ENCODE measurements around the gene DUSP10.

Gene DUSP10

DNA sequence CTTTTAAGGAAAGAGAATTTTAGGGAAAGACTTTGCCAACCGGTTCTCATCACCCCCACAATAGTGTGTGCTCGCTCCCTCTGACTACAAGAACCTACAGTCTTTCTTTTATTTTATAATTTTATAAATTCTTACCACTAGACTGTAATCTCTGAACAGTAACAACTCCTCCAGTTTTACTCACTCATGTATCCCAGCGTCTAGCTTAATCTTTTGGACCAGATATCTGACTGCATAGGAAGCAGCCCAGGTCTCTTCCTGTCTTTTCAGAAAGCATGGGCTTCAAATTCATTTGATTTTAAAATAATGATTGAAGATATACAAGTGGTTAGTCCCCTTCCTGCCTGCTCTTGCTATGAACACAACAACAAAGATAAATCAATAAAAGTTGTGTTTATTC is 19.0 kb upstream of the DUSP10 start:
- Histone ChIP-seq H3K4me3 (ENCODE audit: low read length) (no peak overlapping the region), H3K9me3 (ENCODE audit: control insufficient read depth, low read length) (no peaks in the 10 kb centered on the region)

DNA sequence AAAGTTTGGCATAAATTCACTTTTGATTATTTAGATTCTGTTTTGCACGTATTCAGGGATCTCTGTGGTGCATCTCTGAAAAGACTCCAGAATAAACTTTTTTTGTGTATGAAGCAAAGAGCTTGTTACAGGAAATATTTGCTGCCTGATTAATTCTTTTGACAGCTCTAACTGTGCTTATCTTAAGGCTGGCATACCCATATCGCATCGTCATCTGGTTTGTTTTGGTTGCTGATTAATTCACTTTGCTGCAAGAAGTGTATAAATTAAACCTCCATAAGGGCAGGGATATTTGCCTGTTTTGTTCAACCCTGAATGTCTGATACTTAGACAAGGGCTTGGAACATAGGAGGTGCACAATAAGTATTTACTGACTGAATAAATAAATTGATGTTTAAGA is 17.5 kb upstream of the DUSP10 start:
- H3K27me3 ChIP-seq (ENCODE audit: control insufficient read depth, insufficient read depth, low read length), result no peaks in the 10 kb centered on the region
- no peaks in the 10 kb centered on the region for H3K36me3 ChIP-seq (ENCODE audit: control insufficient read depth, insufficient read depth, low read length)
- H3K4me3 ChIP-seq (ENCODE audit: low read length), result no peak overlapping the region
- no peak overlapping the region for H3K9ac ChIP-seq (ENCODE audit: low read length)
- no peaks in the 10 kb centered on the region for H3K9me3 ChIP-seq (ENCODE audit: control insufficient read depth, low read length)
- H3K4me1 ChIP-seq (ENCODE audit: control insufficient read depth, insufficient read depth, low read length), result peaks cover 7% of the 10 kb centered on the region

More for the DNA sequence above, 19.0 kb upstream of the DUSP10 start:
- Histone ChIP-seq H3K4me1 (ENCODE audit: control insufficient read depth, insufficient read depth, low read length) (peaks cover 7% of the 10 kb centered on the region), H3K27me3 (ENCODE audit: control insufficient read depth, insufficient read depth, low read length) (no peaks in the 10 kb centered on the region), H3K9ac (ENCODE audit: low read length) (no peak overlapping the region), H3K36me3 (ENCODE audit: control insufficient read depth, insufficient read depth, low read length) (no peaks in the 10 kb centered on the region)

DNA sequence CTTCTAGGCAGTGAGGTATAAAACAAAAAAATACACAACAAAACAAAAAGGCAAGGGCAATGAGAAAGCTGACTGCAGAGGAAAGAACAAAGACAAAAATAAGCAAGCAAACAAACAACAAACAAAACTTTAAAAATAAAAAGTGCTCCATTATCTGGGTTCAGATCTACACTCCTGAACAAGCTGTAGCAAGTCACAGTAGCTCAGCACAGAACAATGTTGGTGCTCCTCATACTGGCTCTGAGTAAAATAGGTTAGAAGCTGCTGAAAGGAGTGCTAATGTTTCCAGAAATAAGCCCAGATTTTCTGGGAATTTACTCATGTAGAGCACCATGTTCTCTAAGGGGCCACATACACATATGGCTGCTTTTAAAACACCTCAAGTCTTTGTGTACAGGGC is 16.6 kb upstream of the DUSP10 start:
- no peaks in the 10 kb centered on the region for H3K9me3 ChIP-seq (ENCODE audit: control insufficient read depth, low read length)
- peaks cover 7% of the 10 kb centered on the region for H3K4me1 ChIP-seq (ENCODE audit: control insufficient read depth, insufficient read depth, low read length)

DNA sequence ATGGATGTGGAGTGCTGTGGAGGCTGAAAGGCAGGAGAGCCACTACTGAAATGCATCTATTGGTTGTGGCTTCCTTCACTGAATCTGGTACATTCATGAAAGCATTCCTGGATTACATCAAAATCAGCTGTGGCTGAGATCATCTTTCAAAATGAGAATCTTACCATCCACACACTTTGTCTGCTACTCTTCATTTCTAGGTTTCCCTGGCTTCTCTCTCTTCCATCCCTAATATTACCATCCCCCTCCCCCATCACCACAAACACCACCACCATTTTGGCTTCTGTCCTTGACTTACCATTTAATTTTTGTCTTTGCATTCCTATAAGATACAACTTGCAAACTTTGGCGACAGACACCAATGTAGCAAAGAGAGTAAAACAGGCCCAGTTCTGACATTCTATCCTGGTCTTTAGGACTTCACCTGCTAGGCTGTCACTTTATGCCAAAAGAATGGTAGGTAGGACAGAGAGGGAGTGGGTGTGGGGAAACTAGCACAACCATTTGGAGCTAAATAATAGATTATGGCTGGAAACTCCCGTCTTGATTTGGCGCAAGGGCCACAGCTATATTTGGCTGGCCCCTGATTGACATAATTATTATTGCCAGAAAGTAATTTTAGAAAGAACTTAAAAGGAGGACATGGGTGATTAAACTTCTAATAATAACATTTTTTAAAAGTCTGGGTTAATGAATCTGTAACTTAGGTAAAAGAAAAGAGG is 15.1 kb upstream of the DUSP10 start:
- H3K4me3 ChIP-seq (ENCODE audit: low read length), result no peak overlapping the region
- no peaks in the 10 kb centered on the region for H3K9me3 ChIP-seq (ENCODE audit: control insufficient read depth, low read length)
- no peaks in the 10 kb centered on the region for H3K27me3 ChIP-seq (ENCODE audit: control insufficient read depth, insufficient read depth, low read length)
- H3K36me3 ChIP-seq (ENCODE audit: control insufficient read depth, insufficient read depth, low read length), result no peaks in the 10 kb centered on the region
- H3K4me1 ChIP-seq (ENCODE audit: control insufficient read depth, insufficient read depth, low read length), result peaks cover 7% of the 10 kb centered on the region
- H3K9ac ChIP-seq (ENCODE audit: low read length), result no peak overlapping the region

More for the DNA sequence above, 16.6 kb upstream of the DUSP10 start:
- no peak overlapping the region for H3K9ac ChIP-seq (ENCODE audit: low read length)
- no peak overlapping the region for H3K4me3 ChIP-seq (ENCODE audit: low read length)
- H3K36me3 ChIP-seq (ENCODE audit: control insufficient read depth, insufficient read depth, low read length), result no peaks in the 10 kb centered on the region
- no peaks in the 10 kb centered on the region for H3K27me3 ChIP-seq (ENCODE audit: control insufficient read depth, insufficient read depth, low read length)

DNA sequence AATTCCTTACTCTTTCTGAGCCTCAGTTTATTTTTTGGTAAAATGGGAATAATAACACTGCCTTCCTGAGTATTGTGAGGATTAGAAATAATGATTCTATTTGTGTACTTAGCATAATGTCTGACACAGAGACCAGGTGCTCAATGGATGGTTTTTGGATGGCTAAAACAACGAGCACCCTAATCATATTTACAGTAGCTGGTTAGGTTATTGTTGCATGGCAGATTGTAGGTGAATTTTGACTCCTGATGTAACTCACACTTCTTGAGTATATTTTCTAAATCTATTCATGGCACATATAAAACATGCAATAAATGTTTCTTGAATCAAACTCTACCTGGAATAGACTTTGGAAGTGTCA is 11.9 kb upstream of the DUSP10 start:
- Histone ChIP-seq H3K9me3 (ENCODE audit: control insufficient read depth, low read length) (no peaks in the 10 kb centered on the region), H3K4me1 (ENCODE audit: control insufficient read depth, insufficient read depth, low read length) (no peaks in the 10 kb centered on the region), H3K27me3 (ENCODE audit: control insufficient read depth, insufficient read depth, low read length) (no peaks in the 10 kb centered on the region), H3K4me3 (ENCODE audit: low read length) (no peak overlapping the region), H3K36me3 (ENCODE audit: control insufficient read depth, insufficient read depth, low read length) (no peaks in the 10 kb centered on the region), H3K9ac (ENCODE audit: low read length) (no peak overlapping the region)

DNA sequence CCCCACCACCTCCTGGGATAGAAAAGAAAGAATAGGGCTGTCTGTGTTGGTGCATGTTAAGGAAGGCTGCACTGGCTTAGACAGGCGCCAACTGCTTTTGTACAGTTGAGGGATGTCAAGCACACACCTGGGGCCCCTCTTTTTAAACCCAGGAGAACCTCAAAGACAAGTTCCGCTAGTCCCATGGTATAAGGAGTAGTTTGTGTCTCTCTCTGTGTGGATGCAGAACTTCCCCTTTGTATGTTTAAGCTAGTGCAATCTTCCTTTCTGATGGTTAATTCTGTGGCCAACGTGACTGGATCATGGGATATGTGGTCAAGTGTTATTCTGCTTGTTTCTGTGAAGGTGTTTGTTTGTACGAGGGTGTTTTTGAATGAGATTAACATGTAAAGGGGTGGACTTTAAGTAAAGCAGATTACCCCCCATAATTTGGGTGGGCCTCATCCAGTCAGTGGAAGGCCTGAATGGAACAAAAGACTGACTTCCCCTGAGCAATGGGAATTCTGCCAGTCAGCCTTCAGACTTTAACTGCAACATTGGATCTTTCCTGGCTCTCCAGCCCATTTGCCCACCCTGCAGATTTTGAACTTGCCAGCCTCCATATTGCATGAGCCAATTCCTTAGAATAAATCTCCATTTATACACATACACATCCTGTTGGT is 9.5 kb upstream of the DUSP10 start:
- Histone ChIP-seq H3K27me3 (ENCODE audit: control insufficient read depth, insufficient read depth, low read length) (no peaks in the 10 kb centered on the region), H3K4me1 (ENCODE audit: control insufficient read depth, insufficient read depth, low read length) (no peaks in the 10 kb centered on the region), H3K9ac (ENCODE audit: low read length) (no peak overlapping the region), H3K4me3 (ENCODE audit: low read length) (no peak overlapping the region), H3K9me3 (ENCODE audit: control insufficient read depth, low read length) (no peaks in the 10 kb centered on the region), H3K36me3 (ENCODE audit: control insufficient read depth, insufficient read depth, low read length) (no peaks in the 10 kb centered on the region)

DNA sequence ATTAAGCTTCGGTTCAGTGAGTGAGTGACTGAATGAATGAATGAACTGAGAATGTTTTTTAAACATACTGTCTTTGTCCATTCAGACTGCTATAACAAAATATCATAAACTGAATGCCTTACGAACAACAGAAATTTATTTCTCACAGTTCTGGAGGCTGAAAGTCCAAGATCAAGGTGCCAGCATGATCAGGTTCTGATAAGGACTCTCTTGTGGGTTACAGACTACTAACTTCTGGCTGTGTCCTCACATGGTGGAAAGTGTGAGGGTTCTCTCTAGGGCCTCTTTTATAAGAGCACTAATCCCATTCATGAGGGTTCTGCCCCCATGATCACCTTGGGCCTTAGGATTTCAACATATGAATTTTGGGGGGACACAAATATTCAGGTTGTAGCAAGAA is 7.1 kb upstream of the DUSP10 start:
- H3K9me3 ChIP-seq (ENCODE audit: control insufficient read depth, low read length), result no peaks in the 10 kb centered on the region
- H3K9ac ChIP-seq (ENCODE audit: low read length), result no peak overlapping the region
- H3K4me1 ChIP-seq (ENCODE audit: control insufficient read depth, insufficient read depth, low read length), result no peaks in the 10 kb centered on the region
- H3K36me3 ChIP-seq (ENCODE audit: control insufficient read depth, insufficient read depth, low read length), result no peaks in the 10 kb centered on the region
- H3K4me3 ChIP-seq (ENCODE audit: low read length), result no peak overlapping the region
- no peaks in the 10 kb centered on the region for H3K27me3 ChIP-seq (ENCODE audit: control insufficient read depth, insufficient read depth, low read length)

DNA sequence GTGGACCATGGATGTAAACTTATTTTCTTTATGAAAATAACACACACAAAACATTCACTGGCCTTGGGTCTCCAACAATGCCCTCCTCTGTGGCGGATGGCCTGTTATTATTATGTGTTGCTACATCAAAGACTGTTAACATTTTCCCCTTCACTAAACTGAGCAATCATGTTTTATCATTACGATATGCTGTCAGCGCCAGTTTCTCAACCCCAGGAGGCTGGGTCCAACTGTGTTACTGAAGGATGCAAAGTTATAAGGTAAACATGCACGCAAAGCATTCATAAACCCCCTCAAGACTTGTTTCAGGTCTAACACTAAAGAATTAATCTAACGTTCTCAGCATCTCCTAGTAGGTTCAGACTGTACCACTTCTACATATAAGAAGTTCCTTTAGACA is 6.0 kb upstream of the DUSP10 start:
- Histone ChIP-seq H3K9ac (ENCODE audit: low read length) (no peak overlapping the region), H3K4me3 (ENCODE audit: low read length) (no peak overlapping the region), H3K9me3 (ENCODE audit: control insufficient read depth, low read length) (no peaks in the 10 kb centered on the region), H3K36me3 (ENCODE audit: control insufficient read depth, insufficient read depth, low read length) (no peaks in the 10 kb centered on the region), H3K4me1 (ENCODE audit: control insufficient read depth, insufficient read depth, low read length) (no peaks in the 10 kb centered on the region), H3K27me3 (ENCODE audit: control insufficient read depth, insufficient read depth, low read length) (no peaks in the 10 kb centered on the region)

DNA sequence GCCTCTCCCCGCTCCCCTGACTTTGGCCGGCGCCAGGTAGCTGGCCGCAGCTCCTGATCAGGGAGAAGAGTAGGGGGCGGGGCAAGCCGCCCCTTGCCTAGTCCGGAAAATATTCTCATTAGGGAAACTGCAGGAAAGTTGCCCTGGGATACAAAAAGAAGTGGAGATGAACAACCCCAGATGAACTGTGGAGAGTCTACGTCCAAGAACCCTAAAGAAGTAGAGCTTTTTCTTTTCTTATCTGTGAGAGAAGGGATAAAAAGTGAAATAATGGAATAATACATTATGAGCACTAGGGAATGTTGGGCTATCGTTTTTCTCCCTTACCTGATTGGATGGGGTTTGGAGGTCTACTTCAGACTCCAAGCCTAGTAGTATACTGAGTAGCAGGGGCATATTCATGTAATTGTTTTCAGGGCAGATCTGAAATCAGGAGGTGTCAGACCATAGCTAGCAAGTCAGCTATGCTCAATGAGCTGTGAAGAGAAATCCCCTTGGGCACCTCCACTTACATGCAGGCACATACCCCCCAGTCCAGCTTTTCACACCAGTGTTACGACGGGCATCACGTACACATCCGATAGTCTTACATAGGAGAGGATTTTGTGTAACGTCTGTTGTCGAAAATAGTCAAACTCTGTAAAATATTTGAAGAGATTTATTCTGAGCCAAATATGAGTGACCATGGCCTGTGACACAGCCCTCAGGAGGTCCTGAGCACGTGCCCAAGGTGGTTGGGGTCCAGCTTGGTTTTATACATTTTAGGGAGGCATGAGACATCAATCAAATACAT is 1.7 kb upstream of the DUSP10 start:
- H3K4me1 ChIP-seq (ENCODE audit: control insufficient read depth, insufficient read depth, low read length), result peaks cover 8% of the 10 kb centered on the region
- H3K9me3 ChIP-seq (ENCODE audit: control insufficient read depth, low read length), result no peaks in the 10 kb centered on the region
- H3K27me3 ChIP-seq (ENCODE audit: control insufficient read depth, insufficient read depth, low read length), result no peaks in the 10 kb centered on the region
- H3K36me3 ChIP-seq (ENCODE audit: control insufficient read depth, insufficient read depth, low read length), result no peaks in the 10 kb centered on the region
- H3K4me3 ChIP-seq (ENCODE audit: low read length), result peak overlapping the region; percentile 20
- peak overlapping the region; percentile 73 for H3K9ac ChIP-seq (ENCODE audit: low read length)

DNA sequence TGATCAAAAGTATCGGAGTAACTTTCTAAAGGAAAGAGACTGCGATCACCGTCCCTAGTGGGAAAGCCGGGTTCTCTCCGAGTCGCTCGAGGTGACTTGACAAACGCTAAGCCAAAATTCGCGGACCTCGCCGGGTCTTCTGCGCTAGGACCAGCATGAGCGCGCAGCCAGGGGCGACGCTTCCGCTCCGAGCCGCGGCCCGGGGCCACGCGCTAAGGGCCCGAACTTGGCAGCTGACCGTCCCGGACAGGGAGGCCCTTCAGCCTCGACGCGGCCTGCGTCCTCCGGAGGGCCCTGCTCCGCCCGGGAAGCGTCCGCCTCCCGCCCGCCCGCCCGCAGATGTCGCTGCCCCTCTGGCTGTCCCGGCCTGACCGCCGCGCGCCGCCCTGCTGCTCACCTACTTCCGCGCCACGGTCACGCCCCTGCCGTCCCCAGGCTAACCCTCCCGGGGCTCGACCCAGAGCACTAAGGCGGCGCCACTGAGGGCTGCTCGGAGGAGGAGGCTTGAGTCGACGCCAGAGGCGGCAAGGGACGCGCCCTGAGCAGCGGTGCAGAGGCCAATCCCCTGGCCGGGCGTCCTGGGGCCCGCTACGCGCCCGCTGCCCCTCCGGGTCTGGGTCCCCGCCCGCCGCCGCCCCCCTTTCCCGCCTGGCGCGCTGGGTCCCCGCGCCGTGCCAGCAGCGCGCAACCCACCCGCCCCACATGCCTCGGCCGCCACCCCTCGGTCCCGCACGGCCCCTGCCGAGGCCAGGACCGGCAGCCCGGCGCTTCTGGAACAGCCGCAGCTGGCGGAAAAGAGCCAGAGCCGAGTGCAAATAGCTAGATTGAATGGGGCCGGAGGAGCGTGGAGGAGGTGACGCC is 896 bp upstream of the DUSP10 start:
- peak overlapping the region; percentile 95 for H3K9ac ChIP-seq (ENCODE audit: low read length)
- H3K36me3 ChIP-seq (ENCODE audit: control insufficient read depth, insufficient read depth, low read length), result no peaks in the 10 kb centered on the region
- H3K9me3 ChIP-seq (ENCODE audit: control insufficient read depth, low read length), result no peaks in the 10 kb centered on the region
- H3K27me3 ChIP-seq (ENCODE audit: control insufficient read depth, insufficient read depth, low read length), result no peaks in the 10 kb centered on the region
- peaks cover 12% of the 10 kb centered on the region for H3K4me1 ChIP-seq (ENCODE audit: control insufficient read depth, insufficient read depth, low read length)
- peak overlapping the region; percentile 63 for H3K4me3 ChIP-seq (ENCODE audit: low read length)

DNA sequence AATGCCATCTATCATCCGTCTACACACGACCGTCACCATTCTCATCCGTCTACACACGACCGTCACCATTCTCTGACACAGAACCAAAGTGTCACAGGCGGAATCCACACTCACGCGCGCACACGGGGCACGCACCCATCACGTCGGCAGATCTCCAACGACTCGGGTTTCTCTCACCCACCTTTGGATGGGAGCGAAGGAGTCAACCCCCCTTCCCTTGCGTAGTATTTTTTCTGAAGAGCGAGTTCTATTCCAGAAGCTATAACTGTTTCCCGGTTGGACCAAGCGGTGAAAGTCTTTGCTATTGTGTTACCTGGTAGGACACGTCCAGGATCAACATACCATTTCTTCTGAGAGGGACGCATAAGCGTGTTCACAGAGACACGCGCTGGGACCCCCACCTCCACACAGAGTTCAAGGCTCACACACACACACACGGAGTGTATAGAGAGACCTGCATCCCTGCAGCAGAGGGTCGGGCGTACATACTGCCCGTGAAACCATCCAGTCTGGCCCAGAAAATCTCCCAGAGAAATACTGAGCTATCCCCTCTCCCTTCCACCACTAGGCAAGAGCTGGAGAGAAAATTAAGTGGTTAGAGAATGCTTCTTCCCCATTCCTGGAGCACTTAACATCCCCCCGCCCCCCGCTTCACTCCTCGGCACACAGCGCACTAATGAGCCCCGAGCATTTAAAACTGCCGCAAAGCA is 741 bp downstream of the DUSP10 start:
- no peaks in the 10 kb centered on the region for H3K27me3 ChIP-seq (ENCODE audit: control insufficient read depth, insufficient read depth, low read length)
- no peaks in the 10 kb centered on the region for H3K9me3 ChIP-seq (ENCODE audit: control insufficient read depth, low read length)
- H3K4me3 ChIP-seq (ENCODE audit: low read length), result peak overlapping the region; percentile 65
- no peaks in the 10 kb centered on the region for H3K36me3 ChIP-seq (ENCODE audit: control insufficient read depth, insufficient read depth, low read length)
- peak overlapping the region; percentile 95 for H3K9ac ChIP-seq (ENCODE audit: low read length)
- peaks cover 17% of the 10 kb centered on the region for H3K4me1 ChIP-seq (ENCODE audit: control insufficient read depth, insufficient read depth, low read length)

Data from mucosa of stomach (tissue), 1 donor.